SK-N-SH (cell line): Measurements from ENCODE around the gene VWA5B2. TPM values are rescaled to one million over a fixed set of nuclear protein-coding genes. Genes with fewer than 3 reads are reported as not detected.

Experiments
- CTCF ChIA-PET: fragments of 300-600, 350-600 bp; formaldehyde crosslinking; extraction: SDS; loops from one replicate; lab custom pipeline; 2021; lab: Yijun Ruan, JAX
- POLR2A ChIA-PET: fragments of 350-600 bp; sonication (Branson Sonifier 250); formaldehyde crosslinking; extraction: SDS; loops from one replicate; lab custom pipeline; 2020; ENCODE audit warnings: antibody characterized with exemption, inconsistent platforms; lab: Yijun Ruan, JAX
- DNase-seq: peaks from one replicate; pipeline ENCODE4 v3.0.0; 2012
- H2AFZ ChIP-seq: fragments of 200-600 bp; sonication (generic); 2 replicates; pipeline ENCODE4 v1.8.1; 2016; ENCODE audit warnings: antibody characterized with exemption, mild to moderate bottlenecking, low read depth
- H3F3A ChIP-seq: fragments of 200-600 bp; sonication (generic); replicated peaks from 2 replicates; pipeline ENCODE3; 2016; ENCODE audit warnings: antibody characterized with exemption, mild to moderate bottlenecking; ENCODE audit not compliant: insufficient read depth
- H3K27ac ChIP-seq, 2 experiments: fragments of 200-500 bp in 1 of 2; fragments of 200-600 bp in 1 of 2; sonication (Bioruptor generic) in 1 of 2; sonication (generic), shearing (Covaris generic) in 1 of 2; 2 replicates each; pipeline versions ENCODE4 v1.5.1 to v1.6.1; 2014 to 2016; ENCODE audit warnings: low read depth in 2 of 2, inconsistent platforms in 1 of 2, low read length in 1 of 2, mild to moderate bottlenecking in 1 of 2, mixed read lengths in 1 of 2
- H3K27me3 ChIP-seq: fragments of 200-600 bp; sonication (generic), shearing (Covaris generic); 2 replicates; pipeline ENCODE4 v1.6.1; 2016; ENCODE audit warnings: mixed run types; ENCODE audit not compliant: insufficient read depth
- H3K36me3 ChIP-seq, 2 experiments: fragments of 200-500 bp in 1 of 2; fragments of 200-600 bp in 1 of 2; sonication (Bioruptor generic) in 1 of 2; sonication (generic) in 1 of 2; replicated peaks in 1 of 2; 2 replicates each; pipeline versions ENCODE3 to v1.5.1; 2014 to 2016; ENCODE audit warnings: low read length in 1 of 2, mild to moderate bottlenecking in 1 of 2; ENCODE audit not compliant: insufficient read depth in 2 of 2, control insufficient read depth in 1 of 2
- H3K4me1 ChIP-seq, 2 experiments: fragments of 200-500 bp in 1 of 2; fragments of 200-600 bp in 1 of 2; sonication (Bioruptor generic) in 1 of 2; sonication (generic), shearing (Covaris generic) in 1 of 2; 2 replicates each; pipeline versions ENCODE4 v1.5.1 to v1.6.1; 2014 to 2016; ENCODE audit warnings: low read depth in 1 of 2, low read length in 1 of 2, mixed run types in 1 of 2; ENCODE audit not compliant: insufficient read depth in 2 of 2, control insufficient read depth in 1 of 2
- H3K4me2 ChIP-seq: fragments of 200-600 bp; sonication (generic), shearing (Covaris generic); 2 replicates; pipeline ENCODE4 v1.6.1; 2017; ENCODE audit warnings: mixed run types
- H3K4me3 ChIP-seq, 2 experiments: fragments of 200-500 bp in 1 of 2; fragments of 200-600 bp in 1 of 2; sonication (Bioruptor generic) in 1 of 2; sonication (generic), shearing (Covaris generic) in 1 of 2; 2 replicates each; pipeline versions ENCODE4 v1.5.1 to v1.8.1; 2014 to 2016; ENCODE audit warnings: low read depth in 2 of 2, inconsistent platforms in 1 of 2, low read length in 1 of 2, mild to moderate bottlenecking in 1 of 2, mixed read lengths in 1 of 2, moderate library complexity in 1 of 2
- H3K79me2 ChIP-seq: fragments of 200-600 bp; sonication (generic); 2 replicates; pipeline ENCODE4 v1.8.1; 2017; ENCODE audit warnings: mild to moderate bottlenecking; ENCODE audit not compliant: insufficient read depth
- H3K9ac ChIP-seq: fragments of 200-600 bp; sonication (generic); 2 replicates; pipeline ENCODE4 v1.6.1; 2017; ENCODE audit warnings: mixed run types
- H3K9me2 ChIP-seq: fragments of 200-600 bp; sonication (generic); 2 replicates; pipeline ENCODE4 v1.6.1; 2017; ENCODE audit warnings: mixed run types
- H3K9me3 ChIP-seq: fragments of 200-600 bp; sonication (generic); 2 replicates; pipeline ENCODE4 v1.6.1; 2017; ENCODE audit warnings: mixed run types, mild to moderate bottlenecking, moderate library complexity
- H4K20me1 ChIP-seq: fragments of 200-600 bp; sonication (generic); 2 replicates; pipeline ENCODE4 v1.6.1; 2017; ENCODE audit warnings: mild to moderate bottlenecking, mixed run types; ENCODE audit not compliant: insufficient read depth
- CHD2 ChIP-seq: fragments of 150-350 bp; IDR thresholded peaks from 2 replicates; pipeline ENCODE4 v1.6.1; 2018; ENCODE audit warnings: low read length; ENCODE audit not compliant: partially characterized antibody
- EP300 ChIP-seq, 2 experiments: IDR thresholded peaks; 2 replicates each; pipeline versions ENCODE4 v1.4.0 to v1.6.1; 2012; ENCODE audit warnings: borderline replicate concordance in 1 of 2, low read depth in 1 of 2, low read length in 1 of 2
- FOSL2 ChIP-seq: IDR thresholded peaks from 2 replicates; pipeline ENCODE4 v1.4.0; 2012; ENCODE audit warnings: low read depth, mild to moderate bottlenecking, moderate library complexity, borderline replicate concordance
- FOXJ3 ChIP-seq: sonication (generic); formaldehyde crosslinking; IDR thresholded peaks from 2 replicates; pipeline ENCODE4 v1.5.1; 2020; ENCODE audit warnings: mild to moderate bottlenecking, missing genetic modification reagents
- NRF1 ChIP-seq: IDR thresholded peaks from 2 replicates; pipeline ENCODE4 v1.6.1; 2012; ENCODE audit warnings: low read depth, mild to moderate bottlenecking, low read length
- RCOR1 ChIP-seq: fragments of 150-350 bp; IDR thresholded peaks from 2 replicates; pipeline ENCODE4 v1.6.1; 2017; ENCODE audit warnings: antibody characterized with exemption, low read length
- TCF12 ChIP-seq: IDR thresholded peaks from 2 replicates; pipeline ENCODE4 v1.4.0; 2012
- TEAD4 ChIP-seq: IDR thresholded peaks from 2 replicates; pipeline ENCODE4 v1.4.0; 2012; ENCODE audit warnings: mild to moderate bottlenecking, borderline replicate concordance; ENCODE audit not compliant: insufficient read depth
- YY1 ChIP-seq: IDR thresholded peaks from 2 replicates; pipeline ENCODE4 v1.4.0; 2012; ENCODE audit warnings: low read depth, mild to moderate bottlenecking
- WGBS: methylation state at CpG from one replicate; pipeline ENCODE4 v1.1.6; 2017; ENCODE audit warnings: low lambda C conversion rate; 5-methylcytosine and 5-hydroxymethylcytosine counted together
- polyA plus RNA-seq, 3 experiments: library from polyadenylated mRNA; depleted of rRNA; stranded (reverse); fragments of >200 nt; gene quantifications; 2 replicates each; pipeline ENCODE4 v1.2.3, GENCODE V29; 2012
- TF ChIP-seq, protein P1 (sequence below): IDR thresholded peaks from 2 replicates; pipeline ENCODE4 v1.4.0; 2012; ENCODE audit warnings: low read depth, borderline replicate concordance
- TF ChIP-seq, protein P2 (sequence below): IDR thresholded peaks from 2 replicates; pipeline ENCODE4 v1.4.0; 2012; ENCODE audit warnings: low read depth
- TF ChIP-seq, protein P3 (sequence below): IDR thresholded peaks from 2 replicates; pipeline ENCODE4 v1.4.0; 2012; ENCODE audit warnings: low read depth, borderline replicate concordance
- TF ChIP-seq, protein P4 (sequence below): fragments of 200-600 bp; sonication (generic); IDR thresholded peaks from 2 replicates; pipeline ENCODE4 v1.6.1; 2017; ENCODE audit warnings: antibody characterized with exemption, mild to moderate bottlenecking, moderate library complexity
- TF ChIP-seq, protein P5 (sequence below): IDR thresholded peaks from 2 replicates; pipeline ENCODE4 v1.6.1; 2012; ENCODE audit warnings: mild to moderate bottlenecking, low read depth, low read length, moderate library complexity
- TF ChIP-seq, protein P6 (sequence below): fragments of 150-350 bp; IDR thresholded peaks from 2 replicates; pipeline ENCODE4 v1.6.1; 2016; ENCODE audit warnings: mild to moderate bottlenecking, low read depth, low read length

Gene VWA5B2
- polyA plus RNA-seq, 1 of the 3 experiments (the other 2 are of a cell fraction), result 0.08 TPM

DNA sequence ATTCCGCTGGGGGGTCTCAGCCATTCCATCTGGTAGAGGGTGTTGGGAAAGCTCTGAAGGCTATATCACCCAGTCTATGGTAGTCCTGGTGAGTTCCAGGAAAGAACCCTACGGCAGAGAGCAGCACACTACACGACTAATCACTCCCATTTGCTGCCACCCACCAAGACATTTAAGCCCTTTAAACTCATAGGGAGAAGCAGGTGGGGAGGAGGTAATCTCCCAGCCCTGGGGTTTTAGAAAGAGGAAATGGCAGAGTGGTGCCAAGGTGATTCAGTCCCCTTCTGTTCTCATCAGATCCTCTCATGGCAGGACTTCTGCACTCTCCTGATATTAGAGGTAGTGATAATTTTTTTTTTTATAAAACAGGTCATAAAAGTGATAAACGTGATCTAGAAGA is 10.6 kb upstream of the VWA5B2 start:
- no peak for DNase-seq
- no peak overlapping the region for H3K27ac ChIP-seq
- H3K4me3 ChIP-seq, result no peak overlapping the region
- H3K79me2 ChIP-seq, result no peaks in the 10 kb centered on the region
- 57% methylated on average over 4 of the region's 4 CpGs for WGBS
- no peaks in the 10 kb centered on the region for H3K9me3 ChIP-seq
- H4K20me1 ChIP-seq, result no peaks in the 10 kb centered on the region
- no peak overlapping the region for H3K9ac ChIP-seq
- no peaks in the 10 kb centered on the region for H3K9me2 ChIP-seq
- no peaks in the 10 kb centered on the region for H3F3A ChIP-seq
- ChIA-PET CTCF (interaction anchor here (5.2 kb wide), 1 partner anchor 9 kb away, joined by 61 read pairs; the partner anchor contains the start of gene VWA5B2), POLR2A (no interaction called here)
- no peak overlapping the region for H3K4me2 ChIP-seq
- no peak overlapping the region for H2AFZ ChIP-seq
- H3K27me3 ChIP-seq, result no peaks in the 10 kb centered on the region
- TF ChIP-seq, protein P1, sequence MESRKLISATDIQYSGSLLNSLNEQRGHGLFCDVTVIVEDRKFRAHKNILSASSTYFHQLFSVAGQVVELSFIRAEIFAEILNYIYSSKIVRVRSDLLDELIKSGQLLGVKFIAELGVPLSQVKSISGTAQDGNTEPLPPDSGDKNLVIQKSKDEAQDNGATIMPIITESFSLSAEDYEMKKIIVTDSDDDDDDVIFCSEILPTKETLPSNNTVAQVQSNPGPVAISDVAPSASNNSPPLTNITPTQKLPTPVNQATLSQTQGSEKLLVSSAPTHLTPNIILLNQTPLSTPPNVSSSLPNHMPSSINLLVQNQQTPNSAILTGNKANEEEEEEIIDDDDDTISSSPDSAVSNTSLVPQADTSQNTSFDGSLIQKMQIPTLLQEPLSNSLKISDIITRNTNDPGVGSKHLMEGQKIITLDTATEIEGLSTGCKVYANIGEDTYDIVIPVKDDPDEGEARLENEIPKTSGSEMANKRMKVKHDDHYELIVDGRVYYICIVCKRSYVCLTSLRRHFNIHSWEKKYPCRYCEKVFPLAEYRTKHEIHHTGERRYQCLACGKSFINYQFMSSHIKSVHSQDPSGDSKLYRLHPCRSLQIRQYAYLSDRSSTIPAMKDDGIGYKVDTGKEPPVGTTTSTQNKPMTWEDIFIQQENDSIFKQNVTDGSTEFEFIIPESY, result no peak
- TF ChIP-seq TCF12, result no peak
- TF ChIP-seq, protein P2, sequence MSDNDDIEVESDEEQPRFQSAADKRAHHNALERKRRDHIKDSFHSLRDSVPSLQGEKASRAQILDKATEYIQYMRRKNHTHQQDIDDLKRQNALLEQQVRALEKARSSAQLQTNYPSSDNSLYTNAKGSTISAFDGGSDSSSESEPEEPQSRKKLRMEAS, result no peak
- no peak for TF ChIP-seq NRF1
- no peak for TF ChIP-seq RCOR1
- TF ChIP-seq FOXJ3, result no peak
- no peaks in the 10 kb centered on the region for H3K4me1 ChIP-seq
- no peaks in the 10 kb centered on the region for H3K36me3 ChIP-seq

DNA sequence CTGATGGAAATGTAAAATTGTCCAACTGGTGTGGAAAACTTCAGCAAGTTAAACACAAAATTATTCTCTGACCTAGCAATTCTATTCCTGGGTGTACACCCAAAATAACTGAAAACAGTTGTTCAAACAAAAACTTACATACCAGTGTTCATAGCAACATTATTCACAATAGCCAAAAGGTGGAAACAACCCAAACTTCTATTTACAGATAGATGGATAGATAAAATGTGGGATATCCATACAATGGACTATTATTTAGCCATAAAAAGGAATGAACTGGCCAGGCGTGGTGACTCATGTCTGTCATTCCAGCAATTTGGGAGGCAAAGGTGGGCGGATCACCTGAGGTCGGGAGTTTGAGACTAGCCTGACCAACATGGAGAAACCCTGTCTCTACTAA is 6.9 kb upstream of the VWA5B2 start:
- Histone ChIP-seq H3K9me3 (no peaks in the 10 kb centered on the region), H3K79me2 (no peaks in the 10 kb centered on the region), H3K27ac (no peak overlapping the region), H3K36me3 (no peaks in the 10 kb centered on the region), H3K4me1 (no peaks in the 10 kb centered on the region), H3K9me2 (no peaks in the 10 kb centered on the region), H3F3A (no peaks in the 10 kb centered on the region), H4K20me1 (no peaks in the 10 kb centered on the region), H3K9ac (no peak overlapping the region), H2AFZ (no peak overlapping the region), H3K4me2 (no peak overlapping the region), H3K27me3 (no peaks in the 10 kb centered on the region; the same call in 1 of the 2 replicates), H3K4me3 (no peak overlapping the region)
- WGBS, result 55% methylated on average over 3 of the region's 3 CpGs
- DNase-seq, result no peak
- POLR2A ChIA-PET, result no interaction called here
- TF ChIP-seq, protein P3, sequence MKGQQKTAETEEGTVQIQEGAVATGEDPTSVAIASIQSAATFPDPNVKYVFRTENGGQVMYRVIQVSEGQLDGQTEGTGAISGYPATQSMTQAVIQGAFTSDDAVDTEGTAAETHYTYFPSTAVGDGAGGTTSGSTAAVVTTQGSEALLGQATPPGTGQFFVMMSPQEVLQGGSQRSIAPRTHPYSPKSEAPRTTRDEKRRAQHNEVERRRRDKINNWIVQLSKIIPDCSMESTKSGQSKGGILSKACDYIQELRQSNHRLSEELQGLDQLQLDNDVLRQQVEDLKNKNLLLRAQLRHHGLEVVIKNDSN, result no peak
- TF ChIP-seq, protein P4, sequence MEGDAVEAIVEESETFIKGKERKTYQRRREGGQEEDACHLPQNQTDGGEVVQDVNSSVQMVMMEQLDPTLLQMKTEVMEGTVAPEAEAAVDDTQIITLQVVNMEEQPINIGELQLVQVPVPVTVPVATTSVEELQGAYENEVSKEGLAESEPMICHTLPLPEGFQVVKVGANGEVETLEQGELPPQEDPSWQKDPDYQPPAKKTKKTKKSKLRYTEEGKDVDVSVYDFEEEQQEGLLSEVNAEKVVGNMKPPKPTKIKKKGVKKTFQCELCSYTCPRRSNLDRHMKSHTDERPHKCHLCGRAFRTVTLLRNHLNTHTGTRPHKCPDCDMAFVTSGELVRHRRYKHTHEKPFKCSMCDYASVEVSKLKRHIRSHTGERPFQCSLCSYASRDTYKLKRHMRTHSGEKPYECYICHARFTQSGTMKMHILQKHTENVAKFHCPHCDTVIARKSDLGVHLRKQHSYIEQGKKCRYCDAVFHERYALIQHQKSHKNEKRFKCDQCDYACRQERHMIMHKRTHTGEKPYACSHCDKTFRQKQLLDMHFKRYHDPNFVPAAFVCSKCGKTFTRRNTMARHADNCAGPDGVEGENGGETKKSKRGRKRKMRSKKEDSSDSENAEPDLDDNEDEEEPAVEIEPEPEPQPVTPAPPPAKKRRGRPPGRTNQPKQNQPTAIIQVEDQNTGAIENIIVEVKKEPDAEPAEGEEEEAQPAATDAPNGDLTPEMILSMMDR, result no peak
- TF ChIP-seq, protein P5, sequence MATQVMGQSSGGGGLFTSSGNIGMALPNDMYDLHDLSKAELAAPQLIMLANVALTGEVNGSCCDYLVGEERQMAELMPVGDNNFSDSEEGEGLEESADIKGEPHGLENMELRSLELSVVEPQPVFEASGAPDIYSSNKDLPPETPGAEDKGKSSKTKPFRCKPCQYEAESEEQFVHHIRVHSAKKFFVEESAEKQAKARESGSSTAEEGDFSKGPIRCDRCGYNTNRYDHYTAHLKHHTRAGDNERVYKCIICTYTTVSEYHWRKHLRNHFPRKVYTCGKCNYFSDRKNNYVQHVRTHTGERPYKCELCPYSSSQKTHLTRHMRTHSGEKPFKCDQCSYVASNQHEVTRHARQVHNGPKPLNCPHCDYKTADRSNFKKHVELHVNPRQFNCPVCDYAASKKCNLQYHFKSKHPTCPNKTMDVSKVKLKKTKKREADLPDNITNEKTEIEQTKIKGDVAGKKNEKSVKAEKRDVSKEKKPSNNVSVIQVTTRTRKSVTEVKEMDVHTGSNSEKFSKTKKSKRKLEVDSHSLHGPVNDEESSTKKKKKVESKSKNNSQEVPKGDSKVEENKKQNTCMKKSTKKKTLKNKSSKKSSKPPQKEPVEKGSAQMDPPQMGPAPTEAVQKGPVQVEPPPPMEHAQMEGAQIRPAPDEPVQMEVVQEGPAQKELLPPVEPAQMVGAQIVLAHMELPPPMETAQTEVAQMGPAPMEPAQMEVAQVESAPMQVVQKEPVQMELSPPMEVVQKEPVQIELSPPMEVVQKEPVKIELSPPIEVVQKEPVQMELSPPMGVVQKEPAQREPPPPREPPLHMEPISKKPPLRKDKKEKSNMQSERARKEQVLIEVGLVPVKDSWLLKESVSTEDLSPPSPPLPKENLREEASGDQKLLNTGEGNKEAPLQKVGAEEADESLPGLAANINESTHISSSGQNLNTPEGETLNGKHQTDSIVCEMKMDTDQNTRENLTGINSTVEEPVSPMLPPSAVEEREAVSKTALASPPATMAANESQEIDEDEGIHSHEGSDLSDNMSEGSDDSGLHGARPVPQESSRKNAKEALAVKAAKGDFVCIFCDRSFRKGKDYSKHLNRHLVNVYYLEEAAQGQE, result no peak
- no peak for TF ChIP-seq EP300 (IDR thresholded peaks at IDR 0.05; ENCODE audit: borderline replicate concordance in 1 of 2, low read depth in 1 of 2, low read length in 1 of 2)
- TF ChIP-seq RCOR1, result no peak
- TF ChIP-seq, protein P2, result no peak
- no peak for TF ChIP-seq FOSL2
- TF ChIP-seq, protein P6, sequence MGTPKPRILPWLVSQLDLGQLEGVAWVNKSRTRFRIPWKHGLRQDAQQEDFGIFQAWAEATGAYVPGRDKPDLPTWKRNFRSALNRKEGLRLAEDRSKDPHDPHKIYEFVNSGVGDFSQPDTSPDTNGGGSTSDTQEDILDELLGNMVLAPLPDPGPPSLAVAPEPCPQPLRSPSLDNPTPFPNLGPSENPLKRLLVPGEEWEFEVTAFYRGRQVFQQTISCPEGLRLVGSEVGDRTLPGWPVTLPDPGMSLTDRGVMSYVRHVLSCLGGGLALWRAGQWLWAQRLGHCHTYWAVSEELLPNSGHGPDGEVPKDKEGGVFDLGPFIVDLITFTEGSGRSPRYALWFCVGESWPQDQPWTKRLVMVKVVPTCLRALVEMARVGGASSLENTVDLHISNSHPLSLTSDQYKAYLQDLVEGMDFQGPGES, result no peak
- no peak for TF ChIP-seq CHD2
- no peak for TF ChIP-seq YY1
- no peak for TF ChIP-seq TEAD4
- CTCF ChIA-PET, result no interaction called here
